Bone marrow (tissue), 2 donors: ENCODE results near the gene HLA-DQA1.
"Not testable (repeated sequence)": the region's sequence is repeated elsewhere in the genome, so short reads cannot be mapped to it uniquely, and the experiment has no call there.

Experiments used
- DNase-seq, 2 donors: peaks; one replicate each; lab custom pipeline; 2025; lab: John Stamatoyannopoulos, UW

The HLA-DQA1 gene

GRCh38 chr6:32659856-32660595, 22.8 kb downstream of the HLA-DQA1 start:
- no peak for DNase-seq

GRCh38 chr6:32662099-32662498, 24.9 kb downstream of the HLA-DQA1 start:
- no peak for DNase-seq

DNA sequence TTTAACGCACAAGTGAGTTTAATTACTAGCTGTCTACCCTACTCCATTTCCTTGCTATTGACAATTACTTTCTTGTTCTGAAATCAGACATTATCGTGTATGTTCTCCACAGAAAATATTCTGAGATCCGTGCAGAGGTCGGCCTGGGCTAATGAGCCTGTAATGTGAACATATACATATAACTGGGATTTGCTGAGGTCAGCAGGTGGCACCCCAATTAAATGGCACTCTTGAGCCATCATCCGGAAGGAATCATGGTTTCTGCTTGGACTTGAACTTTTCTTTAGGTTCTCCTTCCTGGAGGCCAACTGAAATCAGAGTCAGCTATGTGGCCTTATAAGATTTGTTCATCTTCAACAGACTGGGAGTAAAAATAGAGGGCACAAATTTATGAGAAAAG, 25.6 kb downstream of the HLA-DQA1 start:
- no peak for DNase-seq

GRCh38 chr6:32664354-32664753, 27.1 kb downstream of the HLA-DQA1 start:
- no peak for DNase-seq

GRCh38 chr6:32664827-32665362, 27.7 kb downstream of the HLA-DQA1 start:
- peak in 1 of 2 donors; percentile 26 for DNase-seq

GRCh38 chr6:32665661-32666060, 28.5 kb downstream of the HLA-DQA1 start:
- DNase-seq, result no peak

DNA sequence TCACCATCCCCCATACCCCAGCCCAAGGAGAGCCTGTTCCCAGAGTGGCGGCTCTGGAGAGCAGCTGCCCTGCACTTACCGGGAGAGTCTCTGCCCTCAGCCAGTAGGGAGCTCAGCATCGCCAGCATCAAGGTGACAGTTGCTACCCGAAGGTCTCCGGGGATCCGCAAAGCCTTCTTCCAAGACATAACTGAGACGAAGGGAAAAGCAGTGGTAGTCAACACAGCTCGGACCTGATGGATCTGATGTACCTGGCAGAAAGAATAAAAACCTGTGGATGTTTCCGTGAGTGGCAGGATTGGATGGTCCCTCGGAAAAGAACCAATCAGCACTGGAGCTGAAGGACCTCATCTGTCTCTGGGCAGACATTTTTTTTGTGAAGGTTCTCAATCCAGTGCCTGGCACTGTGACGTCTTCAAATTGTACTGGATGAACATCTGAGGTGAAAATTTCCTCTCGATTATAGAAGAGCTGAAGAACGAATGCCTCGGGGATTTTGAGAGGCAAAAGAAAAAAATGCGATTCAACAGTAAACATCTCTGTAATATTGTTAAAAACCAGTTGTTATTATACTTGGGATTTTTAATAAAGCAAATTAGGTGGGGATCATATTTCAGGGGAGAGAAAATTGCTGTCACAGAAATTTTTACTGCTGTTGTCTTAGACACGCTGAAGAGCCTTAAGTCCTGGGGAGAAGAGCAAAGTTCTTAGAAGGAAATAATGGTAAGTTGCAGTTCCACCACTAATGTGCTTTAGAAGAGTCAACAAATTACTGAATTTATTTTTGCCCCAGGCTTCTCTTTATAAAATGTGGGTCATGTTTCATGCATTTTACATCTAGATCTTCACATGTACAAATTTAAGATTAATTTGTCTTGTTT, 29.5 kb downstream of the HLA-DQA1 start, which contains the start of gene HLA-DQB1:
TSS of gene HLA-DQB1 (minus strand) at position 238 of the 881 bp plus-strand sequence. CDS start at position 188, 50 bp downstream.
- peak; percentile 48 to 66 for DNase-seq

GRCh38 chr6:32668226-32668747, 31.1 kb downstream of the HLA-DQA1 start:
- peak; percentile 17 to 72 for DNase-seq

- no peak for DNase-seq
Measured at GRCh38 chr6:32669240-32669639, 32.0 kb downstream of the HLA-DQA1 start.

GRCh38 chr6:32669893-32670292, 32.7 kb downstream of the HLA-DQA1 start:
- DNase-seq, result no peak

DNA sequence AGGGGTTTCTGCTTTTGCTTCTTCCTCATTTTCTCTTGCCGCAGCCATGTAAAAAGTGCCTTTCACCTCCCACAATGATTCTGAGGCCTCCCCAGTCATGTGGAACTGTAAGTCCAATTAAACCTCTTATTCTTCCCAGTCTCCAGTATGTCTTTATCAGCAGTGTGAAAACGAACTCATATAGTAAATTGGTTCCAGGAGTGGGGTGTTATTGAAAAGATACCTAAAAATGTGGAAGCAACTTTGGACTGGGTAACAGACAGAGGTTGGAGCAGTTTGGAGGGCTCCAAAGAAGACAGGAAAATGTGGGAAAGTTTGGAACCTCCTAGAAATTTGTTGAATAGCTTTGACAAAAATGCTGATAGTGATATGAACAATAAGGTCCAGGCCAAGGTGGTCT, 34.7 kb downstream of the HLA-DQA1 start:
- DNase-seq, result not testable (repeated sequence)

GRCh38 chr6:32674123-32674522, 36.9 kb downstream of the HLA-DQA1 start:
- not testable (repeated sequence) for DNase-seq

DNA sequence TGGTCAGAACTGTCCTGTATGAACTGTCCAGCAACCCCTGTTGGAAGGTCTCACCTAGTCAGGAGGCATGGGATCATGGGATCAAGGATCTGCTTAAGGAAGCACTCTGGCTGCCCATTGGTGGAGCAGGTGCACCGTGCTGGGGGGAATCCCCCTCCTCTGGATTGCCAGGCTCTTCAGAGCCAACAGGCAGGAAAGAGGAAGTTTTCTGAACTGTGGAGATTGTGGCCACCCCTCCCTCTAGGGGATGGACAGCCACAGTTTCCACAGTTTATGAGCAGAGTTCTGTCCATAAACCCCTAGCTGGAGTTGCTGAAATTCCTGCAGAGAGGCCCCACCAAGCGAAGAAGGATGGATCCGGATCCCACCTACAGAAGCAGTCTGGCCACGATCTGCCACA, 42.3 kb downstream of the HLA-DQA1 start:
- DNase-seq, result no peak

- DNase-seq, result no peak
Measured at GRCh38 chr6:32680055-32680454, 42.8 kb downstream of the HLA-DQA1 start.

- no peak for DNase-seq
Measured at GRCh38 chr6:32684246-32684645, 47.0 kb downstream of the HLA-DQA1 start.

DNA sequence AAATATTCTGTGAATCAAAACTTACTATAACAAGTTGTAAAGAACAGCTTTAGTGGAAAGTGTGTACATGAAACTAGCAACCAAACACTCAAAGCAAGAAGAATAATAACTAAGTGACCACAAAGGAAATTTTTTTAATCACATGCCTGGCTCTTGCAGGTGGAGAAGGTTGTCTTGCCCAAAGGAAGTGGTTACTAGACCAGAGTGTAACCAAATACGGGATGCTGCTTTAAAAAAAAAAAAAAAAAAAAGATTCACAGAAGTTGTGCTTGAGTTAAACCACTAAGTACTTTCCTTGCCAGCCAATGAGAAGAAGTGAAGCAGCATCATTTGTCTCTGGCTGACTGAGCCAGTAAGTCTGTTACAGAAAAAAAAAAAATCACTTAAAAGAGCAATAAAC, 48.4 kb downstream of the HLA-DQA1 start:
- peak in 1 of 2 donors; percentile 60 for DNase-seq

DNA sequence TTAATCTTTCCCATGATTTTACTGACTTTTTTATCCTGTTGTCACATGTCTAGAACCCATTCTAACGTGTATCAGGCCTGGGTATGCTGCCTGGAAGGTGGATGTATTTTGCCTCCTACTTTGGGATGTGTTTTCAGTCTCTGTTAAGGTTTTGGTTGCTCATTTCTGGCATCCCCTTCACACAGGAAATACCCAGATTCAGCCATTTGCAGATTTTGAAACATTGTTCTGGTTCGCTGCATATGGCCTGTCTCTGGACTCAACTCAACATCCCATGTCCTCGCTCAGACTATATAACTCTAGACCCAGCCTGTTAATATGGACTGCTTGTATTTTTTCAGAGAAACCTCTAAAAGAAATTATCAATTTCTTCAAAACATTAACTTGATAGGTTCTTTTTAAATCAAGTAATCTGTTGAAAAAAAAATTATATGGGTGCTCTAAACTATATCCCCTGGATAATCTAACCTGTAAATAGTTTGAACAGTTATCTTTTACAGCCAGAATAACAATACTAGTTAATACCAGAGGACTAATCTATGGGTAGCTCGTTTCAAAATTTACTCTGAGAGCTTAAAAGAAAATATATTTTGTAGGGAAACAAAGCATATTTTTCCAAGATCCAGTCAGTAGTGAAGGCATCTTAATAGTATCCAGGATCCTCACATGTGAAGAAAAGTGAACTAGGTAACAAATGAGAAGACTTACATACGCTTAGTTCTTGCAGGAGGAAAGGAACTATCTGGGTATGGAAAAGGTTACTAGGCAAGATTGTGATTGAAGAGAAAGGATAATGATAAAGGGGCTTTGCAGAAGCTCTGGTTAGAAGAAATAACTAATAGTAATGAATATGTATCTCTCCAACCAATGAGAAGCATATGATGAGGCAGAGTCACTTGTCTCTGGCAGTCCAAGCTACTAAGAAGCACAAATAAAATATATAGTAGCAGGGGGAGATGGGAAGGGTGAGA, 52.6 kb downstream of the HLA-DQA1 start:
- no peak for DNase-seq

DNA sequence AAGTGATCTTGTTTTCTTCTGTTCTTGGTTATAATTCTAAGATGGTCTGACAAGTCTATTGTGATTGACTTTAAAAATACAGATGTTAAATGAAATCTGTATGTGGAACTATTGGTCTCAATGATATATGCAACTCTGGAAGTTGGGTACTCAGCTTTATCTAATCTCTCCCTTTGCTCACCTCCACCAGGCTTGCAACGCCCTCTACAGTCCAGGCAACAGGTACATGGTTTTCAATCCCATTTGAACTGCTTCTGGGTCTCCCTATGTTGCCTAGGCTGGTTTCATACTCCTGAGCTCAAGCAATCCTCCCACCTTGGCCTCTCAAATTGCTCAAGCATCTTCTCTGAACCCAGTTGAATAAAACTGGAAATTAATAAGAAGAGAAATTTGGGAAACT, 54.8 kb downstream of the HLA-DQA1 start:
- DNase-seq, result no peak
